ENCODE data around the gene NR2E1. TPM values are rescaled to one million over a fixed set of nuclear protein-coding genes. Genes with fewer than 3 reads are reported as not detected.

The NR2E1 gene
- total and polyA plus RNA-seq, 7 donors = not detected

- WGBS, 2 donors = 96 to 97% methylated on average over 8 of the region's 8 CpGs
- no peaks in the 10 kb centered on the region for H3K4me1 ChIP-seq
- no peak for DNase-seq
- TF ChIP-seq POLR2A (IDR thresholded peaks at IDR 0.05) = no peak
- TF ChIP-seq CTCF (IDR thresholded peaks at IDR 0.05) = no peak
- no peak for TF ChIP-seq POLR2AphosphoS5 (IDR thresholded peaks at IDR 0.05)
- no peak for TF ChIP-seq EP300 (IDR thresholded peaks at IDR 0.05)
- no peak overlapping the region for H3K4me3 ChIP-seq
- intact Hi-C loops (cut with DNase I) = no loop called here
- H3K36me3 ChIP-seq = peaks cover 0 to 9% (median 0%) of the 10 kb centered on the region in 4 donors
- H3K27ac ChIP-seq = no peak overlapping the region
- no peaks in the 10 kb centered on the region for H3K27me3 ChIP-seq
- H3K9me3 ChIP-seq = no peaks in the 10 kb centered on the region
These were observed 62.6 kb downstream of the NR2E1 start for GRCh38 chr6:108228416-108228815.

GRCh38 chr6:108235127-108235526 is 69.3 kb downstream of the NR2E1 start:
- Histone ChIP-seq H3K4me1 (no peaks in the 10 kb centered on the region), H3K9me3 (no peaks in the 10 kb centered on the region), H3K4me3 (no peak overlapping the region), H3K27ac (no peak overlapping the region), H3K36me3 (peaks cover 0 to 4% (median 0%) of the 10 kb centered on the region in 4 donors), H3K27me3 (no peaks in the 10 kb centered on the region)
- DNase-seq = no peak
- 90 to 91% methylated on average over 4 of the region's 4 CpGs for WGBS, 2 donors
- TF ChIP-seq CTCF (IDR thresholded peaks at IDR 0.05) (no peak), EP300 (IDR thresholded peaks at IDR 0.05) (no peak), POLR2AphosphoS5 (IDR thresholded peaks at IDR 0.05) (no peak), POLR2A (IDR thresholded peaks at IDR 0.05) (no peak)
- intact Hi-C loops (cut with DNase I) = no loop called here

GRCh38 chr6:108236791-108237190 is 71.0 kb downstream of the NR2E1 start:
- WGBS, 2 donors = 69 to 75% methylated on average over 2 of the region's 2 CpGs
- Histone ChIP-seq H3K9me3 (no peaks in the 10 kb centered on the region), H3K36me3 (peaks cover 0 to 4% (median 0%) of the 10 kb centered on the region in 4 donors), H3K27me3 (no peaks in the 10 kb centered on the region), H3K4me1 (no peaks in the 10 kb centered on the region), H3K4me3 (no peak overlapping the region), H3K27ac (no peak overlapping the region)
- no peak for DNase-seq
- intact Hi-C loops (cut with DNase I) = no loop called here
- TF ChIP-seq POLR2AphosphoS5 (IDR thresholded peaks at IDR 0.05) (no peak), EP300 (IDR thresholded peaks at IDR 0.05) (no peak), CTCF (IDR thresholded peaks at IDR 0.05) (no peak), POLR2A (IDR thresholded peaks at IDR 0.05) (no peak)

GRCh38 chr6:108238322-108238721 is 72.5 kb downstream of the NR2E1 start:
- Histone ChIP-seq H3K36me3 (peaks cover 0 to 4% (median 0%) of the 10 kb centered on the region in 4 donors), H3K9me3 (no peaks in the 10 kb centered on the region), H3K4me3 (no peak overlapping the region), H3K27me3 (no peaks in the 10 kb centered on the region), H3K27ac (no peak overlapping the region), H3K4me1 (no peaks in the 10 kb centered on the region)
- intact Hi-C loops (cut with DNase I) = no loop called here
- no peak for TF ChIP-seq EP300 (IDR thresholded peaks at IDR 0.05)
- no peak for TF ChIP-seq POLR2A (IDR thresholded peaks at IDR 0.05)
- TF ChIP-seq POLR2AphosphoS5 (IDR thresholded peaks at IDR 0.05) = no peak
- no peak for TF ChIP-seq CTCF (IDR thresholded peaks at IDR 0.05)
- 97% methylated on average over 4 of the region's 4 CpGs for WGBS, 2 donors
- no peak for DNase-seq

Other genes with a start within 250 kb of the NR2E1 start
- gene SEC63, start 207.8 kb upstream of the NR2E1 start, total RNA-seq = 10 to 100 TPM; 31.7 to 44.9 (median 33.9) TPM
- 10 to 100 TPM in 1 of 3 donors, 1 to 10 TPM in 2; 4.9 to 25.6 (median 7.2) TPM for gene SEC63, start 207.8 kb upstream of the NR2E1 start, polyA plus RNA-seq
- 100 to 1,000 TPM in 2 of 4 donors, 10 to 100 TPM in 2; 48.9 to 267 (median 106) TPM for gene OSTM1, start 91.3 kb upstream of the NR2E1 start, total RNA-seq
- gene OSTM1, start 91.3 kb upstream of the NR2E1 start, polyA plus RNA-seq = 10 to 100 TPM in 1 of 3 donors, 1 to 10 TPM in 2; 3.6 to 10.6 (median 9.5) TPM
- 100 to 1,000 TPM; 160 to 221 (median 217) TPM for gene SNX3, start 95.0 kb downstream of the NR2E1 start, total RNA-seq
- gene SNX3, start 95.0 kb downstream of the NR2E1 start, polyA plus RNA-seq = 100 to 1,000 TPM; 135 to 242 (median 241) TPM
- 1 to 10 TPM; 2.8 to 6.9 (median 3.5) TPM for gene AFG1L, start 129.0 kb downstream of the NR2E1 start, total RNA-seq
- 1 to 10 TPM; 2.1 to 3.7 (median 3.0) TPM for gene AFG1L, start 129.0 kb downstream of the NR2E1 start, polyA plus RNA-seq